BJ (cell line): ENCODE measurements around the gene RAB1B. TPM values are rescaled to one million over a fixed set of nuclear protein-coding genes. Genes with fewer than 3 reads are reported as not detected.
A peak's percentile ranks its signal among the peaks of the same experiment; 100 is the strongest.

Experiments
- CTCF ChIA-PET: fragments of 350-600 bp; formaldehyde crosslinking; extraction: SDS; loops from one replicate; lab custom pipeline; 2021; ENCODE audit warnings: antibody characterized with exemption, inconsistent platforms; lab: Yijun Ruan, JAX
- POLR2A ChIA-PET: fragments of 300-600 bp; sonication (Branson Sonifier 250); formaldehyde crosslinking; extraction: SDS; loops from one replicate; lab custom pipeline; 2021; ENCODE audit warnings: antibody characterized with exemption; lab: Charles Lee
- DNase-seq: peaks from one replicate; pipeline ENCODE4 v3.0.0-alpha.2; 2011; ENCODE audit warnings: low read depth
- H3K27me3 ChIP-seq: 2 replicates; pipeline ENCODE4 v1.6.0; 2011; ENCODE audit warnings: low read length; ENCODE audit not compliant: control insufficient read depth, insufficient read depth
- H3K36me3 ChIP-seq: 2 replicates; pipeline ENCODE4 v1.5.1; 2011; ENCODE audit warnings: low read length; ENCODE audit not compliant: control insufficient read depth, insufficient read depth
- H3K4me3 ChIP-seq: 2 replicates; pipeline ENCODE4 v1.5.1; 2011; ENCODE audit warnings: low read depth, mild to moderate bottlenecking, control low read depth, low read length
- polyA plus RNA-seq: library from polyadenylated mRNA; depleted of rRNA; stranded (reverse); fragments of >200 nt; gene quantifications from 2 replicates; pipeline ENCODE4 v1.2.3, GENCODE V29; 2011
- TF ChIP-seq, protein P1 (sequence below): IDR thresholded peaks from 2 replicates; pipeline ENCODE4 v1.5.1; 2011; ENCODE audit warnings: low read depth, mild to moderate bottlenecking, control low read depth, inconsistent platforms, low read length, moderate library complexity; ENCODE audit not compliant: insufficient read depth

Gene RAB1B
- polyA plus RNA-seq, 1 experiment: 251 TPM

DNA sequence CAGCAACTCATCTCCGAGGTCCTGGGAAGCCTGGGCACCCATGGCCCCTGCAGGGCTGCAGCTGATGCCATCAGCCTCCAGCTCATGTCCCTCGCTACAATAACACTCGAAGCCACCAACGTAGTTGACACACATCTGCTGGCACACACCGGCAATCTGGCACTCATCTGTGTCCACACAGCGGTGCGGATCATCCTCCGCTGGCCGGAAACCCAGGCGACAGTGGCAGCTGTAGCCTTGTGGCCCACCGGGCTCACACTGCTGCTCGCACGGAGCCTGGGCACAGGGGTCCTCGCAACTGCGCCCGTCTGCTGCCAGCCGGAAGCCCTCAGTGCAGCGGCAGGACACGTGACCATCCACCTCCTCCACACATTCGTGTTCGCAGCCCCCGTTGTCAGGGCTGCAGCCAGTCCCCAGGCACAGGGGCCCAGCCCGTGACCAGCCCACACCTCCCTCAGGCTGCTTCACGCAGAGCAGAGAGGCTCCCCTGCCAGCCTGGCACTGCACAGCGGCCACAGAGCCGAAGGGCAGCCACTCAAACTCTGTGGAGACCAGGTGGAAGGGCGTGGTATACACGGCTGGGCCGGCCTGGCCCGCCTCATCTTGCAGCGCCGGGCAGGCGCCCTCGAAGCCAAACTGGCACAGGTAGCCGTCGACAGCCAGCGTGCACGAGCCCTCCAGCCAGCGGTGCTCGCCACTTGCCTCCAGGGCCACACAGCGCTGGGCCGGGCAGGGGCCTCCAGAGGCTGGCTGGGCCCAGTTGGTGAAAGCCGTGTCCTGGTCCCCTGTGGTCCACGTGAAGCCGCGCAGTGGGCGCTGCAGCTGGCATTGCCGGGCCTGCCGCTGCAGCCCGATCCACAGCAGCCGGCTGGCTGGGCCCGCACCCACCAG, 47.7 kb downstream of the RAB1B start:
- Histone ChIP-seq H3K4me3 (peak overlapping the region; percentile 69), H3K27me3 (no peaks in the 10 kb centered on the region), H3K36me3 (no peaks in the 10 kb centered on the region; the same call in 1 of the 2 replicates)
- CTCF ChIA-PET: interaction anchor here (1.5 to 11.3 kb wide), 7 partner anchors 9 to 71 kb away, joined by 3 to 201 read pairs (median 28); partner anchors contain the start of gene RIN1
- POLR2A ChIA-PET: interaction anchor here (0.5 to 1.1 kb wide), 6 partner anchors 11 to 791 kb away, joined by 3 to 10 read pairs (median 4); partner anchors contain the start of genes RIN1, SCYL1 and YIF1A
- TF ChIP-seq, protein P1, sequence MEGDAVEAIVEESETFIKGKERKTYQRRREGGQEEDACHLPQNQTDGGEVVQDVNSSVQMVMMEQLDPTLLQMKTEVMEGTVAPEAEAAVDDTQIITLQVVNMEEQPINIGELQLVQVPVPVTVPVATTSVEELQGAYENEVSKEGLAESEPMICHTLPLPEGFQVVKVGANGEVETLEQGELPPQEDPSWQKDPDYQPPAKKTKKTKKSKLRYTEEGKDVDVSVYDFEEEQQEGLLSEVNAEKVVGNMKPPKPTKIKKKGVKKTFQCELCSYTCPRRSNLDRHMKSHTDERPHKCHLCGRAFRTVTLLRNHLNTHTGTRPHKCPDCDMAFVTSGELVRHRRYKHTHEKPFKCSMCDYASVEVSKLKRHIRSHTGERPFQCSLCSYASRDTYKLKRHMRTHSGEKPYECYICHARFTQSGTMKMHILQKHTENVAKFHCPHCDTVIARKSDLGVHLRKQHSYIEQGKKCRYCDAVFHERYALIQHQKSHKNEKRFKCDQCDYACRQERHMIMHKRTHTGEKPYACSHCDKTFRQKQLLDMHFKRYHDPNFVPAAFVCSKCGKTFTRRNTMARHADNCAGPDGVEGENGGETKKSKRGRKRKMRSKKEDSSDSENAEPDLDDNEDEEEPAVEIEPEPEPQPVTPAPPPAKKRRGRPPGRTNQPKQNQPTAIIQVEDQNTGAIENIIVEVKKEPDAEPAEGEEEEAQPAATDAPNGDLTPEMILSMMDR: no peak
- no peak for DNase-seq

DNA sequence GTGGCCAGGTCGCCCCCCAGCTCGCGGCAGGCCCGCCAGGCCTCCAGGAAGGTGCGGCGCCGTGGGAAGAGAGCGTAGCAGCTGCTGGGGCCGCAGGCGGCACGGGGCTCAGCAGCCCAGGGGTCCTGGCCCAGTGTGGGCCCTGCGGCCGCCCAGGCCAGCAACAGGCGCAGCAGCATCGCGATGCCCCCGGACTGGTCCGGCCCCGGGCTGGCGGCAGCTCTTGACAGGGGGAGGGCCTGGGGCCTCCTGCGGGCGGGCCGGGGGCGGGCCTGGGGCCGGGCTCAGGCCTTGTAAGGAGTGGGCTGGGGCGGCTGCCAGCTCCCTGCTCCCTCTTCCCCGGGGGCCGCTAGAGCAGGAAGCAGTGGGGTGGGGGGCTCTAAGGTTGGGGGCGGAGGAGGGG, 48.4 kb downstream of the RAB1B start, which contains the start of gene CD248:
Gene CD248, minus strand, starts transcription at position 196 of the 403 bp plus-strand sequence. Its CDS starts 17 bp downstream, at position 179.
- Histone ChIP-seq H3K4me3 (peak within 1 kb of the TSS; percentile 69), H3K36me3 (no peaks in the 10 kb centered on the region; the same call in 1 of the 2 replicates), H3K27me3 (no peaks in the 10 kb centered on the region)
- DNase-seq: no peak
- ChIA-PET POLR2A (interaction anchor here (0.5 to 1.1 kb wide), 5 partner anchors 10 to 792 kb away, joined by 3 to 10 read pairs (median 6); partner anchors contain the start of genes RIN1, SCYL1 and YIF1A), CTCF (interaction anchor here (2.3 to 11.3 kb wide), 4 partner anchors 10 to 71 kb away, joined by 15 to 188 read pairs (median 22); partner anchors contain the start of gene RIN1)
- TF ChIP-seq, protein P1: no peak

DNA sequence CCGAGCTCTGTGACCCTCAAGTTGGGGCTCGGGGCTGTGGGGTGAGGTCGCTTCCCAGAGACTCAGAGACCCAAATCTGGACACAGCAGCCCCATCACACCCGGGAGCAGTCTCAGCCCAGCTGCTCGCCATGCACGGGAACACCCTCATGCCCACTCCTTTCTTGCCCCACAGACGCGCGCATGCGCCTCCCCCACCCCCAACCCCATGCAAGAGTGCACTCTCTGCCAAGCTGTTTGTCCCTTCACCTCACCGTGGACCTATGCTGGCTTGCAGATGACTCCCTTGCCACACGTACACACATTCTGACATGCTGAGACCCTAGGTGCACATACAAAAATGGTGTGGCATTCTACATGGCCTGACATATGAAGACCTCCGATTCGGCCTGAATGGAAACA, 48.9 kb downstream of the RAB1B start:
- TF ChIP-seq, protein P1: no peak
- Histone ChIP-seq H3K4me3 (peak overlapping the region; percentile 69), H3K27me3 (no peaks in the 10 kb centered on the region), H3K36me3 (no peaks in the 10 kb centered on the region; the same call in 1 of the 2 replicates)
- CTCF ChIA-PET: interaction anchor here (2.3 to 11.3 kb wide), 4 partner anchors 9 to 70 kb away, joined by 15 to 188 read pairs (median 22); partner anchors contain the start of gene RIN1
- POLR2A ChIA-PET: interaction anchor here (1.0 to 1.1 kb wide), 2 partner anchors 9 to 28 kb away, joined by 6 to 10 read pairs; partner anchors contain the start of gene YIF1A
- no peak for DNase-seq

DNA sequence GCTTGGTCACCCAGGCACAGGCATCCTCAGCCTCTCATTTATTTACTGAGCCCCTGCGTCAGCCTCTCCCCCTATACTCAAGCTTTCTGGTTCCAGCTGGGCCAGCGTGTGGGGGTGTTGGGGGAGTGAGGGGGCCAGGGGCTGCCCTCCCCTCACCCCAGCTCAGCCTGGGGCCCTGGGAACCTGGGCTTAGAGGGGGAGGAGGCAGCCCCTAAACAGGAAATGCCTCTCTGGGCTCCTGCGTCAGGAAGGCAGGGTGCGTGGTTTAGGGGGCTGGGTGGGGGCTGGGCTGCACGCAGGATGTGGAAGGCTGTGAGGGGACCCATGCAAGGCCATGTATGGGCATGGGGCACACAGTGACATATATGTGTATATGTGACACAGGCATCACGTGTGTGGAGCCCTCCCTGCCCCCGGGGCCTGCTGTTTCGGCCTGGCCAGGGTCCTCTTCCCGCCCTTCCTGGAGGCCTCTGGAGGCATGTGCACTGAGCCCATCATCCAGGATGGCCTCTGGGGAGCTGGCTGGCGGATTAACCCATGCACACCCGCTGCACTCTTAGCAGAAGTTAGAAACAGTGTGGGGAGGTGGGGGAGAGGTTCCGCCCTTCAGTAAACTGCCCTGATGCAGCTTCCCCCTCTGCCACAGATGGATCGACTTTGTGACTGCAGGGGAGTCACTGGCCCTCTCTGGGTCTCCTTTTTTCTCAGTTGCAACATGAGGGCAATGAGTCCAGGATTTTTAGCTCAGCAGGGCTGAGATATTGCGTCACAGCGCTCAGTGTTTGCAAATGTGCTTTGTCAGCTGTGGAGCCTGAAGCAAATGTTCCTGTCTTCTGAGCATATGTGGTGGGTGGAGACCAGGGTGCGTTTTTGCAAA, 49.5 kb downstream of the RAB1B start:
- TF ChIP-seq, protein P1: no peak
- H3K27me3 ChIP-seq: no peaks in the 10 kb centered on the region
- no peaks in the 10 kb centered on the region; the same call in 1 of the 2 replicates for H3K36me3 ChIP-seq
- no peak overlapping the region for H3K4me3 ChIP-seq
- POLR2A ChIA-PET: interaction anchor here (0.8 kb wide), 1 partner anchor 29 kb away, joined by 6 read pairs; the partner anchor contains the start of gene YIF1A
- CTCF ChIA-PET: interaction anchor here (0.6 to 11.3 kb wide), 5 partner anchors 9 to 74 kb away, joined by 3 to 188 read pairs (median 17); partner anchors contain the start of gene RIN1
- no peak for DNase-seq
